HepG2 (cell line): ENCODE results near the gene TPRX1. TPM values are rescaled to one million over a fixed set of nuclear protein-coding genes. Genes with fewer than 3 reads are reported as not detected.
A peak's percentile ranks its signal among the peaks of the same experiment; 100 is the strongest.

Experiments
- ARNT ChIP-seq: fragments of 450-650 bp; IDR thresholded peaks from 2 replicates; pipeline ENCODE4 v1.6.1; 2017
- ATF3 ChIP-seq: sonication (generic); formaldehyde crosslinking; IDR thresholded peaks from 2 replicates; pipeline ENCODE4 v1.4.0; 2020; ENCODE audit warnings: missing genetic modification reagents
- CENPX ChIP-seq: sonication (generic); formaldehyde crosslinking; IDR thresholded peaks from 2 replicates; pipeline ENCODE4 v1.9.0; 2021; ENCODE audit warnings: mild to moderate bottlenecking, missing genetic modification reagents, moderate library complexity
- DPF2 ChIP-seq: sonication (generic); formaldehyde crosslinking; IDR thresholded peaks from 2 replicates; pipeline ENCODE4 v1.4.0; 2020; ENCODE audit warnings: mild to moderate bottlenecking, low read depth, missing genetic modification reagents, borderline replicate concordance
- FOXO4 ChIP-seq: sonication (generic); formaldehyde crosslinking; conservative IDR thresholded peaks from 2 replicates; pipeline ENCODE4 v1.8.1; 2023; ENCODE audit warnings: missing genetic modification reagents
- HOXD1 ChIP-seq: sonication (generic); formaldehyde crosslinking; IDR thresholded peaks from 2 replicates; pipeline ENCODE4 v1.5.0; 2020; ENCODE audit warnings: missing genetic modification reagents
- PATZ1 ChIP-seq: sonication (generic); formaldehyde crosslinking; IDR thresholded peaks from 2 replicates; pipeline ENCODE4 v1.4.0; 2020; ENCODE audit warnings: missing genetic modification reagents
- RFX5 ChIP-seq: IDR thresholded peaks from 2 replicates; pipeline ENCODE4 v1.6.1; 2011; ENCODE audit warnings: low read depth, low read length, improper control_type of control experiment
- SMAD3 ChIP-seq: sonication (generic); formaldehyde crosslinking; IDR thresholded peaks from 2 replicates; pipeline ENCODE4 v1.4.0; 2020; ENCODE audit warnings: missing genetic modification reagents
- TEAD2 ChIP-seq: sonication (generic); formaldehyde crosslinking; IDR thresholded peaks from 2 replicates; pipeline ENCODE4 v1.9.0; 2021; ENCODE audit warnings: missing genetic modification reagents
- ZBED4 ChIP-seq: sonication (generic); formaldehyde crosslinking; IDR thresholded peaks from 2 replicates; pipeline ENCODE4 v1.4.0; 2020; ENCODE audit warnings: missing genetic modification reagents, borderline replicate concordance
- ZNF496 ChIP-seq: sonication (generic); formaldehyde crosslinking; IDR thresholded peaks from 2 replicates; pipeline ENCODE4 v1.8.1; 2023; ENCODE audit warnings: mild to moderate bottlenecking, moderate library complexity, missing genetic modification reagents; ENCODE audit not compliant: insufficient replicate concordance
- ZSCAN5A ChIP-seq: sonication (generic); formaldehyde crosslinking; IDR thresholded peaks from 2 replicates; pipeline ENCODE4 v1.8.0; 2022; ENCODE audit warnings: mild to moderate bottlenecking, missing genetic modification reagents, borderline replicate concordance
- polyA plus RNA-seq, 8 experiments: library from polyadenylated mRNA; depleted of rRNA in 3 of 8; stranded (reverse) in 7 of 8; unstranded in 1 of 8; fragments of >200 nt; fragmentation: Illumina TruSeq in 4 of 8; extraction: Trizol in 4 of 8; gene quantifications; 2 replicates each; pipeline versions ENCODE4 v1.2.1 to v1.2.3, GENCODE V29; 2011 to 2016; ENCODE audit warnings: low read depth in 4 of 8, missing spikeins in 1 of 8, mixed read lengths in 1 of 8; ENCODE audit not compliant: insufficient read depth in 1 of 8
- total RNA-seq, 5 experiments: library from RNA; depleted of rRNA; stranded (reverse); fragments of >200 nt; fragmentation: Illumina TruSeq; extraction: Trizol; gene quantifications; 2 replicates each; pipeline ENCODE4 v1.2.3, GENCODE V29; 2016; ENCODE audit warnings: low read depth in 1 of 5

TPRX1 gene
- total and polyA plus RNA-seq, 2 of the 13 experiments (the other 11 are each of a cell fraction or from before 2014, with no cell fraction given), result not detected

GRCh38 chr19:47778049-47778953, 26.1 kb downstream of the TPRX1 start, which contains the start of gene SELENOW (continued):
- TF ChIP-seq PATZ1 (CRISPR knock-in tag), result peak; percentile 49
- TF ChIP-seq FOXO4 (CRISPR knock-in tag), result no peak
- no peak for TF ChIP-seq ZNF496
- no peak; the same call in 1 of the 2 replicates for TF ChIP-seq ATF3 (CRISPR knock-in tag)
- no peak for TF ChIP-seq ZBED4 (CRISPR knock-in tag)
- TF ChIP-seq SMAD3 (CRISPR knock-in tag), result peak; percentile 54; the same call in 1 of the 2 replicates
- no peak for TF ChIP-seq TEAD2 (CRISPR knock-in tag)
- TF ChIP-seq ARNT, result no peak
- TF ChIP-seq DPF2 (CRISPR knock-in tag), result no peak; the same call in 1 of the 2 replicates
- no peak for TF ChIP-seq RFX5
- no peak for TF ChIP-seq ZSCAN5A (CRISPR knock-in tag)
- TF ChIP-seq HOXD1 (CRISPR knock-in tag), result peak; percentile 78; the same call in 1 of the 2 replicates
- no peak for TF ChIP-seq CENPX (CRISPR knock-in tag)
